HepG2 (cell line): ENCODE results near the gene JAK2. TPM values are rescaled to one million over a fixed set of nuclear protein-coding genes. Genes with fewer than 3 reads are reported as not detected.

Source experiments
- ATAC-seq: fragments of 200-7000 bp; cut with Tn5 transposase; 3 replicates; pipeline ENCODE4 v1.9.1; 2020; ENCODE audit warnings: mild to moderate bottlenecking, moderate library complexity
- BruUV-seq: library from RNA; stranded (reverse); fragments of 400-500 nt; replicated peaks from 2 replicates; lab custom pipeline; 2021; lab: Mats Ljungman, UMichigan
- CTCF ChIA-PET: fragments of 300-600 bp; formaldehyde crosslinking; extraction: SDS; loops from one replicate; lab custom pipeline; 2021; ENCODE audit warnings: low total read pairs, inconsistent platforms, low intra/inter-chr PET ratio; lab: Yijun Ruan, JAX
- POLR2A ChIA-PET: fragments of 350-600 bp; sonication (Branson Sonifier 250); formaldehyde crosslinking; loops from one replicate; lab custom pipeline; 2020; ENCODE audit warnings: antibody characterized with exemption, inconsistent platforms; lab: Yijun Ruan, JAX
- DNase-seq: peaks from one replicate; pipeline ENCODE4 v3.0.0-alpha.2; 2015; ENCODE audit warnings: low spot score
- FAIRE-seq: peaks from 3 replicates; lab custom pipeline; 2011; peaks lifted over from hg19 to GRCh38; lab: Jason Lieb, UNC
- H2AFZ ChIP-seq: one replicate; pipeline ENCODE4 v1.6.1; 2011; ENCODE audit warnings: low read length, inconsistent platforms
- H3K27ac ChIP-seq: fragments of 300-600 bp; 3 replicates; pipeline ENCODE4 v1.8.0; 2011; ENCODE audit warnings: mixed run types, mild to moderate bottlenecking, mixed read lengths, low read length, inconsistent platforms; ENCODE audit not compliant: insufficient read depth; ENCODE audit errors: extremely low read length
- H3K27me3 ChIP-seq, 2 experiments: fragments of 200-600 bp in 1 of 2; 2 replicates in 1 of 2; 3 replicates in 1 of 2; pipeline versions ENCODE4 v1.6.0 to v1.8.0; 2011; ENCODE audit warnings: low read length in 2 of 2, mild to moderate bottlenecking in 2 of 2, moderate library complexity in 2 of 2, inconsistent platforms in 1 of 2; ENCODE audit not compliant: insufficient read depth in 2 of 2, control insufficient read depth in 1 of 2
- H3K36me3 ChIP-seq, 2 experiments: fragments of 200-600 bp in 1 of 2; replicated peaks in 1 of 2; 2 replicates in 1 of 2; 3 replicates in 1 of 2; pipeline versions ENCODE4 v1.5.1 to v1.8.0; 2011; ENCODE audit warnings: low read length in 2 of 2, inconsistent platforms in 1 of 2; ENCODE audit not compliant: insufficient read depth in 2 of 2, control insufficient read depth in 1 of 2
- H3K4me1 ChIP-seq: 2 replicates; pipeline ENCODE4 v1.5.1; 2012; ENCODE audit warnings: low read length, inconsistent platforms; ENCODE audit not compliant: insufficient read depth
- H3K4me2 ChIP-seq: 2 replicates; pipeline ENCODE4 v1.6.0; 2011; ENCODE audit warnings: low read depth, low read length, inconsistent platforms
- H3K4me3 ChIP-seq, 3 experiments: fragments of 200-600 bp in 1 of 3; sonication (generic), shearing (Covaris generic) in 1 of 3; replicated peaks in 1 of 3; 2 replicates each; pipeline ENCODE4 v1.5.1; 2011 to 2016; ENCODE audit warnings: low read length in 3 of 3, inconsistent platforms in 2 of 3, low read depth in 2 of 3, mild to moderate bottlenecking in 2 of 3, control low read depth in 1 of 3, mixed read lengths in 1 of 3; ENCODE audit not compliant: insufficient read depth in 1 of 3
- H3K79me2 ChIP-seq: one replicate; pipeline ENCODE4 v1.6.1; 2011; ENCODE audit warnings: low read length, inconsistent platforms; ENCODE audit not compliant: insufficient read depth
- H3K9ac ChIP-seq: 2 replicates; pipeline ENCODE4 v1.6.0; 2011; ENCODE audit warnings: mild to moderate bottlenecking, low read depth, low read length, inconsistent platforms; ENCODE audit not compliant: insufficient read depth
- H3K9me3 ChIP-seq: 2 replicates; pipeline ENCODE4 v1.5.1; 2012; ENCODE audit warnings: mild to moderate bottlenecking, low read length
- H4K20me1 ChIP-seq: 2 replicates; pipeline ENCODE4 v1.6.0; 2011; ENCODE audit warnings: inconsistent platforms, mild to moderate bottlenecking, low read length, moderate library complexity; ENCODE audit not compliant: insufficient read depth
- ETV6 ChIP-seq: sonication (generic); formaldehyde crosslinking; conservative IDR thresholded peaks from 2 replicates; pipeline ENCODE4 v1.4.0; 2020; ENCODE audit warnings: missing genetic modification reagents
- NRL ChIP-seq: sonication (generic); formaldehyde crosslinking; IDR thresholded peaks from 2 replicates; pipeline ENCODE4 v1.5.0; 2020; ENCODE audit warnings: missing genetic modification reagents, mild to moderate bottlenecking, moderate library complexity, borderline replicate concordance
- PPARG ChIP-seq: conservative IDR thresholded peaks from 2 replicates; pipeline ENCODE4 v1.6.1; 2016; ENCODE audit warnings: missing biosample characterization, missing genetic modification reagents
- SCMH1 ChIP-seq: sonication (generic); formaldehyde crosslinking; IDR thresholded peaks from 2 replicates; pipeline ENCODE4 v1.9.0; 2021; ENCODE audit warnings: missing genetic modification reagents, mild to moderate bottlenecking, borderline replicate concordance
- ZNF234 ChIP-seq: sonication (generic); formaldehyde crosslinking; conservative IDR thresholded peaks from 2 replicates; pipeline ENCODE4 v1.5.1; 2020; ENCODE audit warnings: mild to moderate bottlenecking, missing genetic modification reagents
- ZNF33B ChIP-seq: sonication (generic); formaldehyde crosslinking; IDR thresholded peaks from 2 replicates; pipeline ENCODE4 v1.5.1; 2020; ENCODE audit warnings: mild to moderate bottlenecking, missing genetic modification reagents
- ZNF709 ChIP-seq: sonication (generic); formaldehyde crosslinking; IDR thresholded peaks from 2 replicates; pipeline ENCODE4 v1.5.0; 2020; ENCODE audit warnings: mild to moderate bottlenecking, missing genetic modification reagents
- ZNF740 ChIP-seq: sonication (generic); formaldehyde crosslinking; IDR thresholded peaks from 2 replicates; pipeline ENCODE4 v1.4.0; 2020; ENCODE audit warnings: missing genetic modification reagents
- ZNF781 ChIP-seq: sonication (generic); formaldehyde crosslinking; IDR thresholded peaks from 2 replicates; pipeline ENCODE4 v1.5.1; 2020; ENCODE audit warnings: borderline replicate concordance, mild to moderate bottlenecking, missing genetic modification reagents; ENCODE audit errors: not compliant biosample characterization
- ZNF816 ChIP-seq: sonication (generic); formaldehyde crosslinking; IDR thresholded peaks from 2 replicates; pipeline ENCODE4 v1.8.0; 2022; ENCODE audit warnings: missing genetic modification reagents, mild to moderate bottlenecking, borderline replicate concordance
- WGBS: methylation state at CpG from one replicate; pipeline ENCODE4 v1.1.6; 2017; ENCODE audit warnings: low lambda C conversion rate; 5-methylcytosine and 5-hydroxymethylcytosine counted together
- in situ Hi-C: cut with HindIII; loops from 2 replicates; pipeline ENCODE4 v1.10.0; 2017; ENCODE audit warnings: low pct_unique_long_range_greater_than_20kb; ENCODE audit not compliant: extremely low pct_ligation_motif_present
- intact Hi-C: fragments of 100-400 bp; cut with micrococcal nuclease; formaldehyde crosslinking; loops from one replicate; pipeline ENCODE4 v1.10.0; 2022; ENCODE audit not compliant: unreplicated experiment
- polyA plus RNA-seq, 8 experiments: library from polyadenylated mRNA; depleted of rRNA in 3 of 8; stranded (reverse) in 7 of 8; unstranded in 1 of 8; fragments of >200 nt; fragmentation: Illumina TruSeq in 4 of 8; extraction: Trizol in 4 of 8; gene quantifications; 2 replicates each; pipeline versions ENCODE4 v1.2.1 to v1.2.3, GENCODE V29; 2011 to 2016; ENCODE audit warnings: low read depth in 4 of 8, missing spikeins in 1 of 8, mixed read lengths in 1 of 8; ENCODE audit not compliant: insufficient read depth in 1 of 8
- total RNA-seq, 5 experiments: library from RNA; depleted of rRNA; stranded (reverse); fragments of >200 nt; fragmentation: Illumina TruSeq; extraction: Trizol; gene quantifications; 2 replicates each; pipeline ENCODE4 v1.2.3, GENCODE V29; 2016; ENCODE audit warnings: low read depth in 1 of 5
- TF ChIP-seq, protein P1 (sequence below): sonication (generic); formaldehyde crosslinking; IDR thresholded peaks from 2 replicates; pipeline ENCODE4 v1.5.0; 2020; ENCODE audit warnings: mild to moderate bottlenecking, missing genetic modification reagents, borderline replicate concordance
- TF ChIP-seq, protein P2 (sequence below): sonication (generic); formaldehyde crosslinking; IDR thresholded peaks from 2 replicates; pipeline ENCODE4 v1.5.0; 2020; ENCODE audit warnings: missing genetic modification reagents
- TF ChIP-seq, protein P3 (sequence below): sonication (generic); formaldehyde crosslinking; IDR thresholded peaks from 2 replicates; pipeline ENCODE4 v1.8.0; 2022; ENCODE audit warnings: mild to moderate bottlenecking, missing genetic modification reagents, moderate library complexity

JAK2 gene
- total and polyA plus RNA-seq, 2 of the 13 experiments (the other 11 are each of a cell fraction or from before 2014, with no cell fraction given), result 1.1 to 4.1 TPM

- 83% methylated on average over 7 of the region's 22 CpGs for WGBS
- in situ Hi-C loops (no loop called here), intact Hi-C loops (no loop called here)
- no TSS peak for BruUV-seq
- ATAC-seq (no peak), FAIRE-seq (no peak), DNase-seq (no peak)
- Histone ChIP-seq H3K79me2 (no peaks in the 10 kb centered on the region), H3K9ac (no peak overlapping the region), H4K20me1 (no peaks in the 10 kb centered on the region), H3K27ac (no peak overlapping the region), H3K4me3 (no peak overlapping the region), H2AFZ (no peak overlapping the region), H3K4me1 (no peaks in the 10 kb centered on the region), H3K9me3 (no peaks in the 10 kb centered on the region), H3K27me3 (no peaks in the 10 kb centered on the region), H3K36me3 (no peaks in the 10 kb centered on the region), H3K4me2 (no peak overlapping the region)
- ChIA-PET POLR2A (no interaction called here), CTCF (no interaction called here)
- TF ChIP-seq ZNF709 (CRISPR knock-in tag), result no peak
- no peak for TF ChIP-seq ZNF816 (CRISPR knock-in tag)
- TF ChIP-seq SCMH1 (CRISPR knock-in tag), result no peak
- no peak for TF ChIP-seq ZNF234
- no peak for TF ChIP-seq PPARG (CRISPR knock-in tag)
- TF ChIP-seq, protein P1, sequence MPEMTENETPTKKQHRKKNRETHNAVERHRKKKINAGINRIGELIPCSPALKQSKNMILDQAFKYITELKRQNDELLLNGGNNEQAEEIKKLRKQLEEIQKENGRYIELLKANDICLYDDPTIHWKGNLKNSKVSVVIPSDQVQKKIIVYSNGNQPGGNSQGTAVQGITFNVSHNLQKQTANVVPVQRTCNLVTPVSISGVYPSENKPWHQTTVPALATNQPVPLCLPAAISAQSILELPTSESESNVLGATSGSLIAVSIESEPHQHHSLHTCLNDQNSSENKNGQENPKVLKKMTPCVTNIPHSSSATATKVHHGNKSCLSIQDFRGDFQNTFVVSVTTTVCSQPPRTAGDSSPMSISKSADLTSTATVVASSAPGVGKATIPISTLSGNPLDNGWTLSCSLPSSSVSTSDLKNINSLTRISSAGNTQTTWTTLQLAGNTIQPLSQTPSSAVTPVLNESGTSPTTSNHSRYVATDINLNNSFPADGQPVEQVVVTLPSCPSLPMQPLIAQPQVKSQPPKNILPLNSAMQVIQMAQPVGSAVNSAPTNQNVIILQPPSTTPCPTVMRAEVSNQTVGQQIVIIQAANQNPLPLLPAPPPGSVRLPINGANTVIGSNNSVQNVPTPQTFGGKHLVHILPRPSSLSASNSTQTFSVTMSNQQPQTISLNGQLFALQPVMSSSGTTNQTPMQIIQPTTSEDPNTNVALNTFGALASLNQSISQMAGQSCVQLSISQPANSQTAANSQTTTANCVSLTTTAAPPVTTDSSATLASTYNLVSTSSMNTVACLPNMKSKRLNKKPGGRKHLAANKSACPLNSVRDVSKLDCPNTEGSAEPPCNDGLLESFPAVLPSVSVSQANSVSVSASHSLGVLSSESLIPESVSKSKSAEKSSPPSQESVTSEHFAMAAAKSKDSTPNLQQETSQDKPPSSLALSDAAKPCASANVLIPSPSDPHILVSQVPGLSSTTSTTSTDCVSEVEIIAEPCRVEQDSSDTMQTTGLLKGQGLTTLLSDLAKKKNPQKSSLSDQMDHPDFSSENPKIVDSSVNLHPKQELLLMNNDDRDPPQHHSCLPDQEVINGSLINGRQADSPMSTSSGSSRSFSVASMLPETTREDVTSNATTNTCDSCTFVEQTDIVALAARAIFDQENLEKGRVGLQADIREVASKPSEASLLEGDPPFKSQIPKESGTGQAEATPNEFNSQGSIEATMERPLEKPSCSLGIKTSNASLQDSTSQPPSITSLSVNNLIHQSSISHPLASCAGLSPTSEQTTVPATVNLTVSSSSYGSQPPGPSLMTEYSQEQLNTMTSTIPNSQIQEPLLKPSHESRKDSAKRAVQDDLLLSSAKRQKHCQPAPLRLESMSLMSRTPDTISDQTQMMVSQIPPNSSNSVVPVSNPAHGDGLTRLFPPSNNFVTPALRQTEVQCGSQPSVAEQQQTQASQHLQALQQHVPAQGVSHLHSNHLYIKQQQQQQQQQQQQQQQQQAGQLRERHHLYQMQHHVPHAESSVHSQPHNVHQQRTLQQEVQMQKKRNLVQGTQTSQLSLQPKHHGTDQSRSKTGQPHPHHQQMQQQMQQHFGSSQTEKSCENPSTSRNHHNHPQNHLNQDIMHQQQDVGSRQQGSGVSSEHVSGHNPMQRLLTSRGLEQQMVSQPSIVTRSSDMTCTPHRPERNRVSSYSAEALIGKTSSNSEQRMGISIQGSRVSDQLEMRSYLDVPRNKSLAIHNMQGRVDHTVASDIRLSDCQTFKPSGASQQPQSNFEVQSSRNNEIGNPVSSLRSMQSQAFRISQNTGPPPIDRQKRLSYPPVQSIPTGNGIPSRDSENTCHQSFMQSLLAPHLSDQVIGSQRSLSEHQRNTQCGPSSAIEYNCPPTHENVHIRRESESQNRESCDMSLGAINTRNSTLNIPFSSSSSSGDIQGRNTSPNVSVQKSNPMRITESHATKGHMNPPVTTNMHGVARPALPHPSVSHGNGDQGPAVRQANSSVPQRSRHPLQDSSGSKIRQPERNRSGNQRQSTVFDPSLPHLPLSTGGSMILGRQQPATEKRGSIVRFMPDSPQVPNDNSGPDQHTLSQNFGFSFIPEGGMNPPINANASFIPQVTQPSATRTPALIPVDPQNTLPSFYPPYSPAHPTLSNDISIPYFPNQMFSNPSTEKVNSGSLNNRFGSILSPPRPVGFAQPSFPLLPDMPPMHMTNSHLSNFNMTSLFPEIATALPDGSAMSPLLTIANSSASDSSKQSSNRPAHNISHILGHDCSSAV, result no peak
- no peak for TF ChIP-seq ETV6 (CRISPR knock-in tag)
- no peak for TF ChIP-seq ZNF740
- TF ChIP-seq NRL (CRISPR knock-in tag), result no peak
- TF ChIP-seq ZNF781, result no peak
- TF ChIP-seq ZNF33B (CRISPR knock-in tag), result no peak
- TF ChIP-seq, protein P2, sequence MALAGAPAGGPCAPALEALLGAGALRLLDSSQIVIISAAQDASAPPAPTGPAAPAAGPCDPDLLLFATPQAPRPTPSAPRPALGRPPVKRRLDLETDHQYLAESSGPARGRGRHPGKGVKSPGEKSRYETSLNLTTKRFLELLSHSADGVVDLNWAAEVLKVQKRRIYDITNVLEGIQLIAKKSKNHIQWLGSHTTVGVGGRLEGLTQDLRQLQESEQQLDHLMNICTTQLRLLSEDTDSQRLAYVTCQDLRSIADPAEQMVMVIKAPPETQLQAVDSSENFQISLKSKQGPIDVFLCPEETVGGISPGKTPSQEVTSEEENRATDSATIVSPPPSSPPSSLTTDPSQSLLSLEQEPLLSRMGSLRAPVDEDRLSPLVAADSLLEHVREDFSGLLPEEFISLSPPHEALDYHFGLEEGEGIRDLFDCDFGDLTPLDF (CRISPR knock-in tag), result no peak
- TF ChIP-seq, protein P3, sequence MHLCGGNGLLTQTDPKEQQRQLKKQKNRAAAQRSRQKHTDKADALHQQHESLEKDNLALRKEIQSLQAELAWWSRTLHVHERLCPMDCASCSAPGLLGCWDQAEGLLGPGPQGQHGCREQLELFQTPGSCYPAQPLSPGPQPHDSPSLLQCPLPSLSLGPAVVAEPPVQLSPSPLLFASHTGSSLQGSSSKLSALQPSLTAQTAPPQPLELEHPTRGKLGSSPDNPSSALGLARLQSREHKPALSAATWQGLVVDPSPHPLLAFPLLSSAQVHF (CRISPR knock-in tag), result no peak
Observed at GRCh38 chr9:5113994-5114748, 129.1 kb downstream of the JAK2 start.
